B cell (primary cell): ENCODE measurements around the gene OXER1.

Experiments used
- CTCF ChIP-seq: fragments of 200-600 bp; IDR thresholded peaks from one replicate; pipeline ENCODE4 v1.8.0; 2022; ENCODE audit warnings: antibody characterized with exemption, mild to moderate bottlenecking
- EZH2 ChIP-seq: IDR thresholded peaks from 2 replicates; pipeline ENCODE4 v1.6.1; 2012; ENCODE audit warnings: borderline replicate concordance, low read depth, mild to moderate bottlenecking, moderate library complexity, low read length; ENCODE audit not compliant: insufficient read depth, poor library complexity, severe bottlenecking

GRCh38 chr2:42787424-42787787 lies 23.5 kb upstream of the OXER1 start:
- TF ChIP-seq CTCF (no peak), EZH2 (no peak)
